IPS DF 4.7 (cell line): ENCODE results near the gene AUNIP.

Experiments used
- DNase-seq: peaks from one replicate; pipeline ENCODE4 v3.0.0-alpha.2; 2013; ENCODE audit warnings: low spot score; ENCODE audit errors: extremely low read depth

Gene AUNIP

DNA sequence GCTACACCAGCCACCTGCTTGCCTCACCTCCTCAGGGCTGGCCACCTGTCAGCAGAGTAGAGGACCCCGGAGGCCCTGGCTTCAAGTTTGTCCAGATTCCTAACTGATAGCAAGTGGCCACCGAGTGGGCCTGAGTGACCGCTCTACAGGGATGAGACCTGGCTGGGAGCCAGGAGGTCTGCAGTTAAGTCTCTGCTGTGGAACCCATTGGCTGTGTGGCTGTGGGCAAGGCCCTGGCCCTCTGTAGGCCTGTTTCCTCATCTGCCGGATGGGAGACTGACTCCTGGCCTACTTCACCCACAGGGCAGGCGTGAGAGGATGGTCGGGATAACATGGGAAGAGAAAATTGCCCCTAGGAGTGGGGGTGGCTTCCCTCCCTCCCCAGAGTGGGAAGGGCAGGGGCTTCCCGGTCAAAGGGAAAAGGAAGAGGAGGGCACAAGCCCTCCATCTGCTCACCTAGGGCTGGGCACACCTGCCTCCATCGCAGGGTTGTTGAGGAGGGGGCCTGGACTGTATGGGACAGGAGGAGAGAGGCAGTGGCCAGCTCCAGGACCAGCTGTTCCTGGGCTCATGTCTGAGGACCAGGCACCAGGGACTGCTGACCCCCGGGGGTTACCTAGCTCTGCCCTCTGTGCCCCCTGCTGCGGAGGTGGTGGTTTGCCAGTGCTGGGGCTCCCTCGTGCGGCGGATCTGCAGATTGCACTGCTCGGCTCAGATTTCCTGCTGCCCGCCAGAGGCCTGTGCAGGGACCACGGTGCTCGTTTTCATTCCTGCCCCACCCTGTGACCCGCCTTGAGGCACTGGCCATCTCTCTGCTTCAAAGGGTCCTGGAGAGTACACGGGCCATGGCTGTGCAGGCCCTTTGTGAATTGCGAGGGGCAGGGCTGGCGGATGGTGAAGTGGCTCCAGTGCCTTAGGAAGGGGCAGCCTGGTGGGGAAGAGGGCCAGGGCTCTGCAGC, 48.6 kb downstream of the AUNIP start:
- no peak for DNase-seq

- DNase-seq = no peak
Measured at GRCh38 chr1:25809929-25810328, 49.3 kb downstream of the AUNIP start.

DNA sequence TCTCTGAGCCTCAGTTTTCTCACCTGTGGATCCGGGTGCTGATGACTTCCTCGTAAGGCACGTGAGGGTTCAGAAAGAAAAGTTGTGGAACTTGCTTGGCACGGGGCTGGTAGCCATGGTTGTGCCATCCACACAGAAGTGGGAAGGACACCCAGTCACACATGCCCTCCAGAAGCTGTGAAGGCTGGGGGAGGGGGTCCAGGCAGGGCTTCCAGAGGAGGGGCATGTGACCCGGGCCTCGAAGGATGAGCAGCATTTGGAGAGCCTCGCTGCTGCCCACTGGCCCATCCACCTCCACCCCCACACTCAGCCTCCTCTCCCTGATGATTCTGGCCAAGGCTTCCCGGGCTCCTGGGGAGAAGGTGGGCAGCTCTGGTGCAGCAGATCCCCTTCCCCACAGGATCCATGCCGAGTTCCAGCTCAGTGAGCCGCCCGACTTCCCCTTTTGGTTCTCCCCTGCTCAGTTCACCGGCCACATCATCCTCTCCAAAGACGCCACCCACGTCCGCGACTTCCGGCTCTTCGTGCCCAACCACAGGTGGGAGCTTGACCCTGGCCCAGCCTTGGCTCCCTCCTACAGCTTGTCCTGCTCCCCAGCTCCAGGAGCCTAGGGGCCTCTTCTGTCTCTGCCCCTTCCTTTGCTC, 49.9 kb downstream of the AUNIP start:
- no peak for DNase-seq

DNA sequence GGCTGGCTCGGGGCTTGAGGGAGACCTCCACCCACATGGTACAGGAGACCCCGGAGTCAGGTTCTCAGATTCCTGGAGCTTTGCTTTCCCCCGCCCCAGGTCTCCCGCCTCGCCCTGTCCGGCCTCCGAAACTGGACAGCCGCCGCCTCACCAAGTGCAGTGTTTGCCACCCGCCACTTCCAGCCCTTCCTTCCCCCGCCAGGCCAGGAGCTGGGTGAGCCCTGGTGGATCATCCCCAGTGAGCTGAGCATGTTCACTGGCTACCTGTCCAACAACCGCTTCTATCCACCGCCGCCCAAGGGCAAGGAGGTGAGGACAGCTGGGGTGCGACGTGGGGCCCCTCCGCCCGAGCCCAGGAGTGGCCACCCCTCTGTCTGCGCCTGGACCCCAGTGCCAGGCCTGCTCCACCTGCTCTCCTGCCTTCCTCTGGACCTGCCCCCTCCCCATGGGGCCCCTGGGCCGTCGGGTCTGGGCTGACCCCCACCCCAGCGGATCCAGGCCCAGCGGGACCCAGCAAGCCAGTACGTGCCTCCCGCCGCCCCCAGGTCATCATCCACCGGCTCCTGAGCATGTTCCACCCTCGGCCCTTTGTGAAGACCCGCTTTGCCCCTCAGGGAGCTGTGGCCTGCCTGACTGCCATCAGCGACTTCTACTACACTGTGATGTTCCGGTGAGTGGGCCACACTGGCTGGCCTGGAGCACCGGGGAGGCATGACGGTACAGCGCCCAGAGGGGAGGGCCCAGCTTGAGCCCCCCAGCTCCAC, 50.6 kb downstream of the AUNIP start:
- no peak for DNase-seq

DNA sequence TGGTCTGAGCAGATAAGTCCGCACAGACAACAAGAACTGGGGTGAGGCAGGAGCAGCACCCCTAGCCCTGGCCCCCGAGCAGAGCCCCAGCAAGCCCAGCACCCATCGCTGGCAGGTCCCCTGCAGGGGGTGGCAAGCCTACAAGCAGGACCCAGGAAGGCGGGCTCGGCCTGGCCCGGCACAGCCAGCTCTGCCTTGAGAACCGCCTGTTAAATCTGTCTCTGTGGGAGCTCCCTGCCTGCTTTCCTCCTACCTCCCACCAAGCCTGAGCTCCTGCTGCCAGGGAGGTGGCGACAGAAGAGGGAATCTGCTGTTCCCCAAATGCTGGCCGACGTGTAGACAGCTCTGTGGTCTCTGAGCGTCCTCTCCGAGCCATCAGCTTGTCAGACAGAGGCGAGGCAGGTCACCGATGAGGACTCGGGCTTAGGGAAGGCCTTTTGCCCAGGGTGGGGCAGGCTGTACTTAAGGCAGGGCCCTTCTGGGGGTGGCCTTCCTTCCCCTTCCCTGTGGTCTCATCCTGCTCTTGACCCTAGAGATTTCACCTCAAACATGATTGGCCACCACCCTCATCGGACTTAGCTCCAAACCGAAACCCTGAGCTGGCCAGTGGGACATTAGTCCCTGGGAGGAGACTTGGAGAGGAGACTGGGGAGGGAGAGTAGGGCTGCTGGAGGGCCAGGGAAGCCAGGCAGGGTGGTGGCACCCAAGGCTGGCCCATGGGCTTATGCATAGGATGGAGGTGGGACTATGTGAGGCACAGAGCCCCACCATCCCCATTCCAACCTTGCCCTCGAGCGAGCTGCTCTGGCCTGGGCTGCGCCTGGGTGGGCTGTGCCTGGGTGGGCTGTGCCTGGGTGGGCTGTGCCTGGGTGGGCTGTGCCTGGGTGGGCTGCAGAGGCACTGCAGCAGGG, 51.5 kb downstream of the AUNIP start:
- no peak for DNase-seq

DNA sequence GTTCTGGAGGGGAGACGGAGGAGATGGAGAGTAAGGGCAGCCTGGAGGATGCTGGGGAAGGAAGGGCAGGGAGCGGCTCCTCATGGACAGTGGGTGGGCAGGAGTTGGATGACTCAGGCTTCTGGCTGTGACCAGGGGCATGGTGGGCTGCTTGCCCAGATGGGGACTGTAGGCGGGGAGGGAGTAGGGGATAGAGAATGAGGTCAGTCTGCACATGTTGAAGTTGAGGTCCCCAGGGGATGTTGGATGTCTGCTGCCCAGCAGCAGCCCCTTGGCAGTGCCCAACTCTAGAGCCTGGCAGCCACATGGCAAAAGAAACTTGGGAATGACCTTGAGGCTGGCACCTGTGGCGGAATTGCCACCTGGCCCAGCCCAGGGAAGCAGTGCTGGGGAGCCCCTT, 52.8 kb downstream of the AUNIP start:
- DNase-seq = no peak

- no peak for DNase-seq
Measured at GRCh38 chr1:25805863-25806225, 53.4 kb downstream of the AUNIP start.

- no peak for DNase-seq
Measured at GRCh38 chr1:25804964-25805862, 54.0 kb downstream of the AUNIP start.

- no peak for DNase-seq
Measured at GRCh38 chr1:25804244-25804963, 54.9 kb downstream of the AUNIP start.

GRCh38 chr1:25803368-25803767, 55.9 kb downstream of the AUNIP start:
- DNase-seq = no peak

DNA sequence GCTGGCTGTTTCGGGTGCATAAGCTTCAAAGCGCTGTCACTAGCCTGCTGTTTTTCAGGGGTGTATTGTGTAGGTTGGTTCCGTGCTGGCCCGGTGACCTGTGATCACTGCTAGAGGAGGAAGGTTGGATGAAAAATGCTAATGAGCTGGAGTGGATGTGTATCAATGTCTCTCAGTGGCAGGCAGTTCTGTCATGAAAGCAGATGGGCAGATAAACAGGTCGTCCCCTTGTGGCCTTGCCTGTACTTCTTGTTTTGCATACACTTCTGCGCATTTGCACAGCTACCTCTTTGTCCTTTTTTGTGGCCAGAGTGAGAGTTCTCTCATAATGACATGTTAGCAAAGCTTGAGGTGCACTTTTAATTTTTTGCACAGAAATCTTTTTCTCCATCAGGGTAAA, 56.3 kb downstream of the AUNIP start:
- no peak for DNase-seq

- no peak for DNase-seq
Measured at GRCh38 chr1:25800703-25801377, 58.4 kb downstream of the AUNIP start.

DNA sequence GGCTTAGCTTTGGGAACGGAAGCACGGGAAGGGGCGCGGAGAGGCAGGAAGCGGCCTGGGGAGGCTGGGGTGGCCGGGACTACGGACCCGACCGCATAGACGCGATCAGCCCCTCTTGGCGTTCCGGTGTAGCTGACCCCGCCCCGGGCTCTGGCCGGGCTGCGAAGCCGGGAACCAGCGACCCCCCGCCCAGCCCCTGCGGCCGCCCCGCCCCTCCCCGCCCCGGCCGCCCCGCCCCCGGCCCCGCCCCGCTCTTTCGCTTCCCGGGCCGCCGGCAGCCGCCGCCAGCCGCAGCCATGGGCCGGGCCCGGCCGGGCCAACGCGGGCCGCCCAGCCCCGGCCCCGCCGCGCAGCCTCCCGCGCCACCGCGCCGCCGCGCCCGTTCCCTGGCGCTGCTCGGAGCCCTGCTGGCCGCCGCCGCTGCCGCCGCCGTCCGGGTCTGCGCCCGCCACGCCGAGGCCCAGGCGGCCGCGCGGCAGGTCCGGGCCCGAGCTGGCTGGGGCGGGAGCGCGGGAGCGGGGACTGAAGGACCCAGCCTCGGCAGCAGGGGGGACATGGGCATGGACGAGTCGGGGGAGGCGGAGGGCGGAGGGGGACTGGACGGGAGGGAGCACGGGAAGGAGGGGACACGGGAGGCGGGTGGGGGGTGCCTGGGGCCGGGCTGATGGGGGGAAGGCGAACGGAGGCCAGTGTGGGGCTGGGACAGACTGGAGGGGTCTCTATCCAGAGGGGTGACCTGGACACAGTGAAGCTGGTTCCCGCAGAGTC, 59.1 kb downstream of the AUNIP start, which contains the start of gene SELENON:
TSS of gene SELENON (plus strand) at position 259 of the 768 bp plus-strand sequence. CDS start at position 297, 38 bp downstream.
- no peak for DNase-seq

- no peak for DNase-seq
Measured at GRCh38 chr1:25799352-25799934, 59.8 kb downstream of the AUNIP start.

GRCh38 chr1:25798666-25799351, 60.4 kb downstream of the AUNIP start:
- no peak for DNase-seq

- no peak for DNase-seq
Measured at GRCh38 chr1:25797939-25798338, 61.3 kb downstream of the AUNIP start.
